GM23248 (cell line): ENCODE data around the gene UST.

ENCODE experiments used
- EZH2 ChIP-seq: fragments of 200-600 bp; sonication (generic); IDR thresholded peaks from 2 replicates; pipeline ENCODE4 v1.6.1; 2018; ENCODE audit warnings: antibody characterized with exemption, mild to moderate bottlenecking; ENCODE audit not compliant: insufficient read depth, poor library complexity, severe bottlenecking
- EZH2phosphoT487 ChIP-seq: fragments of 200-600 bp; sonication (generic); IDR thresholded peaks from 2 replicates; pipeline ENCODE4 v1.6.1; 2018; ENCODE audit warnings: antibody characterized with exemption, moderate library complexity, mild to moderate bottlenecking, low read depth; ENCODE audit not compliant: insufficient read depth

DNA sequence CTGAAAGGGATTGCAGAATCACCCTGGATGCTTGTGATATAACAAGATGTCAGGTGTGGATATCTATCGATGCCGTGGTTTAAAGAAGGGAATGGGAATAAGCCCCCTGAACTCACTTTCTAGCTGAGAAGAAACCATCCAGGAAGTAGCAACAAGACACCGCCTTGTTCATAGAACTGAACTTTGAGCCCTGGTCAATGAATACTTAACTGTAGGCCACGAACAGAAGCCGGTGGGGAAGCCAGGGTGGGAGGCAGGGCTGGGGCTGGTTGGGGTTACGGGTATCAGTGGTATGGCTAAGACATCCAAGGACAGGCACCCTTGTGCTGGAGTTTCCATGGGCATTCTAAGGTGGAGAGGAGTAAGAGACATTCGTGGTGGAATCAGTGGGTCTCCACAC, 61.0 kb downstream of the UST start:
- TF ChIP-seq EZH2 (no peak), EZH2phosphoT487 (no peak)
